PC-3 (cell line): Measurements from ENCODE around the gene MED12L. TPM values are rescaled to one million over a fixed set of nuclear protein-coding genes. Genes with fewer than 3 reads are reported as not detected.

ENCODE experiments used
- ATAC-seq: fragments of 200-7000 bp; cut with Tn5 transposase; 2 replicates; pipeline ENCODE4 v1.9.1; 2020; ENCODE audit warnings: mild to moderate bottlenecking, moderate library complexity
- BruUV-seq: library from RNA; stranded (reverse); fragments of 400-500 nt; replicated peaks from 2 replicates; lab custom pipeline; 2021; lab: Mats Ljungman, UMichigan
- CTCF ChIA-PET: fragments of 300-600 bp; sonication (Branson Sonifier 250); formaldehyde crosslinking; loops from one replicate; lab custom pipeline; 2022; ENCODE audit warnings: antibody characterized with exemption; lab: Charles Lee
- POLR2A ChIA-PET: fragments of 300-600 bp; sonication (Branson Sonifier 250); formaldehyde crosslinking; loops from one replicate; lab custom pipeline; 2022; ENCODE audit warnings: antibody characterized with exemption; ENCODE audit not compliant: unreplicated experiment; lab: Charles Lee
- DNase-seq: peaks from one replicate; pipeline ENCODE4 v3.0.0-alpha.2; 2015
- H2AFZ ChIP-seq: fragments of 300-600 bp; sonication (generic); 2 replicates; pipeline ENCODE4 v1.6.0; 2016; ENCODE audit warnings: antibody characterized with exemption, low read length
- H3F3A ChIP-seq: fragments of 300-600 bp; sonication (generic); one replicate; pipeline ENCODE4 v1.6.0; 2017; ENCODE audit warnings: antibody characterized with exemption, low read length, control low read depth, mild to moderate bottlenecking; ENCODE audit not compliant: unreplicated experiment
- H3K27ac ChIP-seq: fragments of 300-600 bp; sonication (generic); 2 replicates; pipeline ENCODE4 v1.5.1; 2016; ENCODE audit warnings: mild to moderate bottlenecking, low read length
- H3K27me3 ChIP-seq: fragments of 300-600 bp; sonication (generic); 2 replicates; pipeline ENCODE4 v1.6.1; 2016; ENCODE audit warnings: low read length, mixed read lengths
- H3K36me3 ChIP-seq: fragments of 300-600 bp; sonication (generic); 2 replicates; pipeline ENCODE4 v1.6.1; 2016; ENCODE audit warnings: low read depth, mixed run types, low read length, mixed read lengths
- H3K4me1 ChIP-seq: fragments of 300-600 bp; sonication (generic); 2 replicates; pipeline ENCODE4 v1.5.1; 2016; ENCODE audit warnings: low read length; ENCODE audit not compliant: insufficient read depth
- H3K4me2 ChIP-seq: fragments of 300-600 bp; sonication (generic); 2 replicates; pipeline ENCODE4 v1.6.0; 2016; ENCODE audit warnings: low read length
- H3K4me3 ChIP-seq: fragments of 300-600 bp; sonication (generic); 2 replicates; pipeline ENCODE4 v1.5.1; 2016; ENCODE audit warnings: mild to moderate bottlenecking, low read length, mixed read lengths
- H3K79me2 ChIP-seq: fragments of 300-600 bp; sonication (generic); 2 replicates; pipeline ENCODE4 v1.6.1; 2017; ENCODE audit warnings: low read length, mixed read lengths
- H3K9ac ChIP-seq: fragments of 300-600 bp; sonication (generic); 2 replicates; pipeline ENCODE4 v1.6.0; 2016; ENCODE audit warnings: mild to moderate bottlenecking, low read length
- H3K9me2 ChIP-seq: fragments of 300-600 bp; sonication (generic); replicated peaks from 2 replicates; pipeline ENCODE4 v1.6.1; 2016; ENCODE audit warnings: mixed run types, low read length, mixed read lengths
- H3K9me3 ChIP-seq: fragments of 300-600 bp; sonication (generic); 2 replicates; pipeline ENCODE4 v1.6.1; 2016; ENCODE audit warnings: low read length, mixed read lengths
- H4K20me1 ChIP-seq: fragments of 300-600 bp; sonication (generic); 2 replicates; pipeline ENCODE4 v1.6.1; 2016; ENCODE audit warnings: low read length, mixed read lengths
- EZH2 ChIP-seq: fragments of 300-600 bp; sonication (generic); IDR thresholded peaks from one replicate; pipeline ENCODE4 v1.6.1; 2017; ENCODE audit warnings: antibody characterized with exemption, mild to moderate bottlenecking, low read length; ENCODE audit not compliant: unreplicated experiment
- EZH2phosphoT487 ChIP-seq: fragments of 300-600 bp; sonication (generic); IDR thresholded peaks from 2 replicates; pipeline ENCODE4 v1.6.1; 2018; ENCODE audit warnings: mild to moderate bottlenecking, antibody characterized with exemption, low read length, borderline replicate concordance
- intact Hi-C: fragments of 100-400 bp; cut with micrococcal nuclease; formaldehyde crosslinking; loops from 2 replicates; pipeline ENCODE4 v1.9.0; 2023
- total RNA-seq: library from RNA; depleted of rRNA; stranded (reverse); fragments of >200 nt; gene quantifications from 2 replicates; pipeline ENCODE4 v1.2.3, GENCODE V29; 2014
- TF ChIP-seq, protein P1 (sequence below): fragments of 300-600 bp; sonication (generic); conservative IDR thresholded peaks from 2 replicates; pipeline ENCODE4 v1.5.1; 2017; ENCODE audit warnings: antibody characterized with exemption, low read depth, mild to moderate bottlenecking, low read length

The MED12L gene
- total RNA-seq, 1 experiment from 2014 or later = 0.55 TPM

DNA sequence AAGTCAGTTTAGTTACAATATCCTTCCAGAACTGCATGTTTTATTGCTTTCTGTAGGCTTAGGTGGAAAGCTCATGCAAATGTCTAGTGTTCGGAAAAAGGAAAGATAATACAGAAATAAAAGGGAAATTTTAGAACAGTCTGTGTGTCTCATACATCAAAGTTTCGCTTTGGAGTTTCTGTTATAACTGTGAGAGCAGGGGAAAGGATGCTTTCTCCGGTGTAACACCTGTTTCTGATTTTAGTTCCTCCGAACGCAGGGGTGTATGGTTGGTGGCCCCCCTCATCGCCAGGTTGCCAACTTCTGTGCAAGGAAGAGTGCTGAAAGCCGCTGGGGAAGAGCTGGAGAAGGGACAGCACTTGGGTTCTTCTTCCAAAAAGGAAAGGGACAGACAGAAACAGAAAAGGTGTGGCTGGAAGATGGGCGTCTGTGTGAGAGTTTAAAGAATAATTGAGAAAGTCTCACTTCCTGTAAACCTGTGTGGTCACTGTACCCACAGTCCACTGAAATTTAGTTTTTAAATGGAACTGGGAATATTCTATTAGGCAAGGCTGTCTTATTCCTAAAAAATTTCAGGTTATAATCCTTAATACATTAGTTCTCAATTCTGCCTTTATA is 292.4 kb downstream of the MED12L start:
- no peaks in the 10 kb centered on the region for H3K36me3 ChIP-seq
- H3K4me1 ChIP-seq = no peaks in the 10 kb centered on the region
- H3K9me3 ChIP-seq = no peaks in the 10 kb centered on the region
- H3K9ac ChIP-seq = no peak overlapping the region
- H3F3A ChIP-seq = no peaks in the 10 kb centered on the region
- no peak overlapping the region for H2AFZ ChIP-seq
- intact Hi-C loops = no loop called here
- H3K79me2 ChIP-seq = no peaks in the 10 kb centered on the region
- TF ChIP-seq, protein P1, sequence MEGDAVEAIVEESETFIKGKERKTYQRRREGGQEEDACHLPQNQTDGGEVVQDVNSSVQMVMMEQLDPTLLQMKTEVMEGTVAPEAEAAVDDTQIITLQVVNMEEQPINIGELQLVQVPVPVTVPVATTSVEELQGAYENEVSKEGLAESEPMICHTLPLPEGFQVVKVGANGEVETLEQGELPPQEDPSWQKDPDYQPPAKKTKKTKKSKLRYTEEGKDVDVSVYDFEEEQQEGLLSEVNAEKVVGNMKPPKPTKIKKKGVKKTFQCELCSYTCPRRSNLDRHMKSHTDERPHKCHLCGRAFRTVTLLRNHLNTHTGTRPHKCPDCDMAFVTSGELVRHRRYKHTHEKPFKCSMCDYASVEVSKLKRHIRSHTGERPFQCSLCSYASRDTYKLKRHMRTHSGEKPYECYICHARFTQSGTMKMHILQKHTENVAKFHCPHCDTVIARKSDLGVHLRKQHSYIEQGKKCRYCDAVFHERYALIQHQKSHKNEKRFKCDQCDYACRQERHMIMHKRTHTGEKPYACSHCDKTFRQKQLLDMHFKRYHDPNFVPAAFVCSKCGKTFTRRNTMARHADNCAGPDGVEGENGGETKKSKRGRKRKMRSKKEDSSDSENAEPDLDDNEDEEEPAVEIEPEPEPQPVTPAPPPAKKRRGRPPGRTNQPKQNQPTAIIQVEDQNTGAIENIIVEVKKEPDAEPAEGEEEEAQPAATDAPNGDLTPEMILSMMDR = no peak
- TF ChIP-seq EZH2 (no peak), EZH2phosphoT487 (no peak)
- H3K4me3 ChIP-seq = no peak overlapping the region
- H3K27ac ChIP-seq = no peak overlapping the region
- H3K27me3 ChIP-seq = no peaks in the 10 kb centered on the region
- BruUV-seq = no TSS peak
- DNase-seq (no peak), ATAC-seq (no peak)
- no peaks in the 10 kb centered on the region for H4K20me1 ChIP-seq
- ChIA-PET CTCF (interaction anchor here (2.1 kb wide), 1 partner anchor 62 kb away, joined by 10 read pairs; no protein-coding TSS in a partner anchor), POLR2A (no interaction called here)
- no peak overlapping the region for H3K4me2 ChIP-seq
- no peaks in the 10 kb centered on the region for H3K9me2 ChIP-seq

DNA sequence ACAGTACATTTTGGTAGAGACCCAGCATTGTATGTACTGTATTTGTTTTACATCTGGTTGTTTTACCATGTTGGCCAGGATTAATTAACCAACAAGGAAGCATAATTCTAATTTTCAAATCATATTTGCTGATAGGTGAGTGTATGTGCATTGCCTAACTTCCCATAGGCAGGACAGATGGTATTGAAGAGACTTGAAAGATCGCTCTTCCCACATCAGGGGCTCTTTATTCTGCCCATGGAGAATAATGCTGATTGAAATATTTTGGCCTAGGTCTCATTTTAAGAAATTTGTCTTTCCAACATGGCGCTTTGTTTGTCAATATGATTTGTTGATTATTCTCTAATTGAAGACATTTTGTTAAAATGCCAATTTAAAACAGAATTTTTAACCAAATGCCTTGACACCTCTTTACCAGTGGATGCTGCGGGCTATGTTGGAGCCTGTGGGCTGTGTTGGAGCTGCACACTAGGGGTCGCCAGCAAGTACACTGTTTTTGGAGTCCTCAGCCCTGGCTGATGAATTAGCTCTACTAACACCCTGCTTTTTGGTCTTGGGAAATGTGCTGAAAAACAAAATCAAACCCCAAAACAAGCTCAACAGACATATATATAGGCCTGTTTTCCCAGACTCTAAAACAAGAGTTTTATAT is 293.7 kb downstream of the MED12L start:
- no peaks in the 10 kb centered on the region for H4K20me1 ChIP-seq
- peak; percentile 97 for ATAC-seq

More for the DNA sequence above, 293.7 kb downstream of the MED12L start:
- peak; percentile 57 for DNase-seq
- Histone ChIP-seq H3K9ac (no peak overlapping the region), H3K9me2 (no peaks in the 10 kb centered on the region), H3K4me3 (no peak overlapping the region), H3F3A (no peaks in the 10 kb centered on the region), H2AFZ (no peak overlapping the region), H3K4me1 (no peaks in the 10 kb centered on the region), H3K79me2 (no peaks in the 10 kb centered on the region), H3K9me3 (no peaks in the 10 kb centered on the region), H3K27ac (no peak overlapping the region), H3K27me3 (no peaks in the 10 kb centered on the region), H3K4me2 (no peak overlapping the region), H3K36me3 (no peaks in the 10 kb centered on the region)
- intact Hi-C loops = no loop called here
- BruUV-seq = no TSS peak
- ChIA-PET CTCF (interaction anchor here (1.0 to 2.1 kb wide), 2 partner anchors 60 to 88 kb away, joined by 3 to 10 read pairs; no protein-coding TSS in a partner anchor), POLR2A (no interaction called here)
- TF ChIP-seq, protein P1 = peak; percentile 88
- no peak for TF ChIP-seq EZH2phosphoT487
